Prostate gland (tissue), 2 donors: ENCODE data around the gene SLAMF6. TPM values are rescaled to one million over a fixed set of nuclear protein-coding genes. Genes with fewer than 3 reads are reported as not detected.

Experiments used
- DNase-seq: peaks from one replicate; pipeline ENCODE4 v3.0.0-alpha.2; 2019; ENCODE audit warnings: low spot score
- H3K27ac ChIP-seq, 2 donors: fragments of 200-600 bp; sonication (generic); 2 replicates each; pipeline ENCODE4 v1.5.1; 2017 to 2019
- H3K27me3 ChIP-seq: fragments of 200-600 bp; sonication (generic); replicated peaks from 2 replicates; pipeline ENCODE4 v1.5.1; 2019; ENCODE audit not compliant: insufficient read depth
- H3K36me3 ChIP-seq, 2 donors: fragments of 200-600 bp; sonication (generic); 1 replicate in 1 of 2; 2 replicates in 1 of 2; pipeline versions ENCODE4 v1.5.1 to v1.8.1; 2017 to 2019
- H3K4me1 ChIP-seq: fragments of 200-600 bp; sonication (generic); replicated peaks from 2 replicates; pipeline ENCODE4 v1.5.1; 2019
- H3K4me3 ChIP-seq, 2 donors: fragments of 200-600 bp; sonication (generic); 2 replicates each; pipeline ENCODE4 v1.5.1; 2017 to 2019
- H3K9me3 ChIP-seq: fragments of 200-600 bp; sonication (generic); 2 replicates; pipeline ENCODE4 v1.5.1; 2017
- POLR2A ChIP-seq: fragments of 450-650 bp; IDR thresholded peaks from one replicate; pipeline ENCODE4 v1.6.1; 2016; ENCODE audit warnings: antibody characterized with exemption, mild to moderate bottlenecking
- POLR2AphosphoS5 ChIP-seq: sonication (generic); formaldehyde crosslinking; IDR thresholded peaks from one replicate; pipeline ENCODE4 v1.6.1; 2017; ENCODE audit warnings: antibody characterized with exemption
- WGBS: methylation state at CpG from one replicate; pipeline ENCODE4 v1.1.5; 2018; 5-methylcytosine and 5-hydroxymethylcytosine counted together
- intact Hi-C: fragments of 100-400 bp; cut with DNase I; formaldehyde crosslinking; loops from one replicate; pipeline ENCODE4 v1.14.2; 2022
- total RNA-seq, 2 donors: library from RNA; depleted of rRNA; stranded (reverse); fragments of >200 nt; gene quantifications; one replicate each; pipeline ENCODE4 v1.1.0, GENCODE V29; 2016
- TF ChIP-seq, protein P1 (sequence below), 4 experiments: fragments of 200-600 bp in 2 of 4; fragments of 450-650 bp in 2 of 4; sonication (generic) in 2 of 4; IDR thresholded peaks; 1 replicate in 3 of 4; 2 replicates in 1 of 4; pipeline ENCODE4 v1.5.1; 2016 to 2019; ENCODE audit warnings: antibody characterized with exemption in 4 of 4, mild to moderate bottlenecking in 2 of 4, moderate library complexity in 2 of 4

The SLAMF6 gene
- total RNA-seq, 2 donors from 2014 or later, result 0.64 to 1.4 TPM

DNA sequence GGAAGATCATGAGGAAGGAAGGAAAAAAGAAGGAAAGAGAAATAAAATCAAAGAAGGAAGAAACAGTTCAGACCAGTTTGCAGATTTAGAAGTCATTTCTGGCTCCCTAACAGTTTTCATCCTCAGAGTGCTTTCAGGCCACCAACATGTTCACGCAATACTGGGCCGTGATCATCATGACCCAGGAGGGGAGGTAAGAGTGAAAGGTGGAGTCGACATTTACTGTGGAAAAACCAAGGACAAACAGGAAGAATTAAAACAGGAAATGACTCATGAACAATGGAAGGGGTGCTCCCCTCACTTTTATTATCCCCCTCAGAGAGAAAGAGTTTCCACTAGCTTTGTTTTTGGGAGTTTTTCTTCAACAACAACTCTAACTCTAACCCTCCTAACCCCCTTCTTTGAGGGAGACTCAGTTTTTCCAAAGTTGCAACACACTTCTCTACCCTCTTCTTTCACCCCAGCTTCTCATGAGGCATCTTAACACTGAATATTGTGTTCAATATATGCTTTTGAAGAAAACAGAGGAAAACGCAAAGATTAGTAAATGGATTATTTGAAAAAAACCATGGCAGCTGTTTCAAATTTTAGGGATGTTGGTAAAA is 62.3 kb downstream of the SLAMF6 start:
- intact Hi-C loops, result no loop called here
- Histone ChIP-seq H3K4me1 (no peaks in the 10 kb centered on the region), H3K36me3 (no peaks in the 10 kb centered on the region), H3K27ac (no peak overlapping the region), H3K27me3 (no peaks in the 10 kb centered on the region), H3K4me3 (no peak overlapping the region), H3K9me3 (no peaks in the 10 kb centered on the region)
- 53% methylated on average over 4 of the region's 4 CpGs for WGBS
- no peak for DNase-seq
- no peak for TF ChIP-seq POLR2A
- TF ChIP-seq, protein P1, sequence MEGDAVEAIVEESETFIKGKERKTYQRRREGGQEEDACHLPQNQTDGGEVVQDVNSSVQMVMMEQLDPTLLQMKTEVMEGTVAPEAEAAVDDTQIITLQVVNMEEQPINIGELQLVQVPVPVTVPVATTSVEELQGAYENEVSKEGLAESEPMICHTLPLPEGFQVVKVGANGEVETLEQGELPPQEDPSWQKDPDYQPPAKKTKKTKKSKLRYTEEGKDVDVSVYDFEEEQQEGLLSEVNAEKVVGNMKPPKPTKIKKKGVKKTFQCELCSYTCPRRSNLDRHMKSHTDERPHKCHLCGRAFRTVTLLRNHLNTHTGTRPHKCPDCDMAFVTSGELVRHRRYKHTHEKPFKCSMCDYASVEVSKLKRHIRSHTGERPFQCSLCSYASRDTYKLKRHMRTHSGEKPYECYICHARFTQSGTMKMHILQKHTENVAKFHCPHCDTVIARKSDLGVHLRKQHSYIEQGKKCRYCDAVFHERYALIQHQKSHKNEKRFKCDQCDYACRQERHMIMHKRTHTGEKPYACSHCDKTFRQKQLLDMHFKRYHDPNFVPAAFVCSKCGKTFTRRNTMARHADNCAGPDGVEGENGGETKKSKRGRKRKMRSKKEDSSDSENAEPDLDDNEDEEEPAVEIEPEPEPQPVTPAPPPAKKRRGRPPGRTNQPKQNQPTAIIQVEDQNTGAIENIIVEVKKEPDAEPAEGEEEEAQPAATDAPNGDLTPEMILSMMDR (IDR thresholded peaks at IDR 0.05), result no peak
- no peak for TF ChIP-seq POLR2AphosphoS5

DNA sequence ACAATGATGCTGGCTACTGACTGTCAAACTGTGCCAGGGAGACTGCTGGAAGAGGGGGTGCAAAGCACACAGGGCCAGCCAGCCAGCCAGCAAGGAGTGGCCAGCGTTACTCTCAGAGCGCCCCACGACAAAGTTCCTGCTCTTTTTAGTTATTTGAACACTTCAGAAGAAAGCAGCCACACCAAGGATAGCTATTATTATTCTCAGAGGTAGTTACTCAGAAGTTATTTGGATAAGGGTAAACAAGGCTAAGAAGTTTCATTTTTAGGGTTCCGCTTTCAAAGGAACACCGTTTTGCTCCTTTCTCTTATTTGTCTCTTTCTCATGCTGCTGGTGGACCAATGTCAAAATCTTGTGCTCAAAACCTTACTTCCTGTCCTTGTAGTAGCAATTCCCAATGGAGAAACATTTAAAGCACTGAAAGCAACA is 62.8 kb downstream of the SLAMF6 start:
- H3K9me3 ChIP-seq, result no peaks in the 10 kb centered on the region
- TF ChIP-seq POLR2AphosphoS5, result no peak
- TF ChIP-seq, protein P1 (IDR thresholded peaks at IDR 0.05), result no peak
- TF ChIP-seq POLR2A, result no peak

DNA sequence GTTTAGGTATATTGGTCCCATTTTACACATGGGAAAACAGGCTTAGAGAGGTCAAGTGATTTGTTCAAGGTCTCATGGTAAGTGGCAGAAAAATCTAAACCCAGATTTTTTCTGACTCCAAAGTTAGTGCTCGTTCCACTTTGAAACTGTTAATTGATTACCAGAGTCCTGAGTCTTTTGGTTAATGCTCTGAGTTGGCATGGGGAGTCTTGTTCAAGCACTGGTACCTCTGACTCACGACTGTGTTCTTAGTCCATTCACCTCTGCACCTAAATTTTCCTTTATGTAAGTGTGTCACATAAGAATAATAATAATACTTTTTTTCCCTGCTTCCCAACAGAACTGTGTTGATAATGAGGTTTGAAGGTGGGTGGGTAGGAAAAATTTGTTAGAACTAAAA is 63.4 kb downstream of the SLAMF6 start:
- no peaks in the 10 kb centered on the region for H3K27me3 ChIP-seq
- no peaks in the 10 kb centered on the region for H3K36me3 ChIP-seq
- no peak for TF ChIP-seq POLR2A
- TF ChIP-seq, protein P1 (IDR thresholded peaks at IDR 0.05), result no peak
- H3K27ac ChIP-seq, result no peak overlapping the region
- no peak overlapping the region for H3K4me3 ChIP-seq
- WGBS, result 88% methylated on average over 2 of the region's 2 CpGs
- no peaks in the 10 kb centered on the region for H3K9me3 ChIP-seq
- intact Hi-C loops, result no loop called here
- no peak for DNase-seq
- H3K4me1 ChIP-seq, result no peaks in the 10 kb centered on the region

More for the DNA sequence above, 62.8 kb downstream of the SLAMF6 start:
- Histone ChIP-seq H3K27me3 (no peaks in the 10 kb centered on the region), H3K36me3 (no peaks in the 10 kb centered on the region), H3K27ac (no peak overlapping the region), H3K4me1 (no peaks in the 10 kb centered on the region), H3K4me3 (no peak overlapping the region)
- intact Hi-C loops, result no loop called here
- 73% methylated on average over 5 of the region's 5 CpGs for WGBS
- no peak for DNase-seq

DNA sequence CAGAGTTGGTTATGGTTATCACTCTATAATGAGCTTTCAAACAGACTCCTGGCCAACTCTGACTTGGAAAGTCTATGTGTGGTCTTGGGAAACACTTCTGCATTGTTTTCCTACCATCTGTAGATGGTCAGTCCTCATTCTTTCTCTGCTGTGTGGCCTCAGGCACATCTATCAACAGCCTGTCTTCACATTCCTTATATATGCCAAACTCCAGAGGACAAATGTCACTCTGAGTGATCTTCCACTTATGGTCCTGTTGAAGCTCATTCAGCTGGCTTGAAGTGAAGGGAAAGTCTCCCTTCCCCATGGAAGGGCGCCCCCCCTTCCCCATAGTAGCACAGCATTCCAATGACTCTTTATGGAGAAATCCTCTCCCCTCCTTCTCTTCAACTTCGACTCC is 64.0 kb downstream of the SLAMF6 start:
- H3K4me1 ChIP-seq, result no peaks in the 10 kb centered on the region
- H3K4me3 ChIP-seq, result no peak overlapping the region
- no peaks in the 10 kb centered on the region for H3K27me3 ChIP-seq
- 51% methylated on average over 2 of the region's 2 CpGs for WGBS
- TF ChIP-seq POLR2AphosphoS5 (no peak), POLR2A (no peak)
- TF ChIP-seq, protein P1 (IDR thresholded peaks at IDR 0.05), result no peak
- H3K27ac ChIP-seq, result no peak overlapping the region
- H3K36me3 ChIP-seq, result no peaks in the 10 kb centered on the region
- intact Hi-C loops, result no loop called here
- no peaks in the 10 kb centered on the region for H3K9me3 ChIP-seq
- DNase-seq, result no peak

DNA sequence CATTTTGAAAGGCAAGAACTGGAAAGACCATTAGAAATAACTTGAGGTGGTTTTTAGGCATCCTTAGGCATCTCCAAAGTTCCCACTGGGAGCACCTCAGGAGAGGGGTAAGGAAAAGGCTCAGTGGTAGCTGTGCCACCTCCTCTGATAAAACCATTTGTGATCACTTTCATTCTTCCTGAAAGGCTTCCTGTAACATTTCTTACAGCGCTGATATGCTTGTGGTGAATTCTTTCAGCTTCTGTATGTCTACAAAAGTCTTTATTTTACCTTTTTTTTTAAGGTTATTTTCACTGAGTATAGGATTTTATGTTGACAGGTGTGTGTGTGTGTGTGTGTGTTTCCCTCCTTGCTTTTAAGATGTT is 67.9 kb downstream of the SLAMF6 start:
- Histone ChIP-seq H3K27me3 (no peaks in the 10 kb centered on the region), H3K36me3 (no peaks in the 10 kb centered on the region), H3K4me1 (no peaks in the 10 kb centered on the region), H3K9me3 (no peaks in the 10 kb centered on the region), H3K27ac (no peak overlapping the region), H3K4me3 (no peak overlapping the region)
- intact Hi-C loops, result no loop called here
- DNase-seq, result no peak
- WGBS, result 93% methylated on average over 1 of the region's 1 CpG
- TF ChIP-seq, protein P1 (IDR thresholded peaks at IDR 0.05), result no peak
- TF ChIP-seq POLR2AphosphoS5, result no peak
